ENCODE data around the gene GPX4.

- TF ChIP-seq, protein P1, sequence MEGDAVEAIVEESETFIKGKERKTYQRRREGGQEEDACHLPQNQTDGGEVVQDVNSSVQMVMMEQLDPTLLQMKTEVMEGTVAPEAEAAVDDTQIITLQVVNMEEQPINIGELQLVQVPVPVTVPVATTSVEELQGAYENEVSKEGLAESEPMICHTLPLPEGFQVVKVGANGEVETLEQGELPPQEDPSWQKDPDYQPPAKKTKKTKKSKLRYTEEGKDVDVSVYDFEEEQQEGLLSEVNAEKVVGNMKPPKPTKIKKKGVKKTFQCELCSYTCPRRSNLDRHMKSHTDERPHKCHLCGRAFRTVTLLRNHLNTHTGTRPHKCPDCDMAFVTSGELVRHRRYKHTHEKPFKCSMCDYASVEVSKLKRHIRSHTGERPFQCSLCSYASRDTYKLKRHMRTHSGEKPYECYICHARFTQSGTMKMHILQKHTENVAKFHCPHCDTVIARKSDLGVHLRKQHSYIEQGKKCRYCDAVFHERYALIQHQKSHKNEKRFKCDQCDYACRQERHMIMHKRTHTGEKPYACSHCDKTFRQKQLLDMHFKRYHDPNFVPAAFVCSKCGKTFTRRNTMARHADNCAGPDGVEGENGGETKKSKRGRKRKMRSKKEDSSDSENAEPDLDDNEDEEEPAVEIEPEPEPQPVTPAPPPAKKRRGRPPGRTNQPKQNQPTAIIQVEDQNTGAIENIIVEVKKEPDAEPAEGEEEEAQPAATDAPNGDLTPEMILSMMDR (IDR thresholded peaks at IDR 0.05; ENCODE audit: extremely low read depth in 1 of 2, insufficient read depth in 1 of 2, low read depth in 1 of 2, low read length in 2 of 2) = no peak
- TF ChIP-seq POLR2AphosphoS5 (IDR thresholded peaks at IDR 0.05; ENCODE audit: insufficient read depth, low read depth, low read length) (peak; percentile 34), POLR2A (IDR thresholded peaks at IDR 0.05; ENCODE audit: low read depth, low read length) (no peak), EZH2 (IDR thresholded peaks at IDR 0.05; ENCODE audit: borderline replicate concordance, low read depth, low read length, severe bottlenecking) (no peak), FOS (IDR thresholded peaks at IDR 0.05; ENCODE audit: borderline replicate concordance, insufficient read depth, low read length) (no peak), MYC (IDR thresholded peaks at IDR 0.05; ENCODE audit: low read depth, low read length) (no peak), JUN (IDR thresholded peaks at IDR 0.05; ENCODE audit: borderline replicate concordance, insufficient read depth, insufficient read length, low read depth) (no peak)
- TF ChIP-seq, protein P2, sequence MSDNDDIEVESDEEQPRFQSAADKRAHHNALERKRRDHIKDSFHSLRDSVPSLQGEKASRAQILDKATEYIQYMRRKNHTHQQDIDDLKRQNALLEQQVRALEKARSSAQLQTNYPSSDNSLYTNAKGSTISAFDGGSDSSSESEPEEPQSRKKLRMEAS (IDR thresholded peaks at IDR 0.05; ENCODE audit: insufficient read depth, insufficient read length) = no peak
Observed at GRCh38 chr19:1104311-1105007, 665 bp downstream of the GPX4 start.

All from endothelial cell of umbilical vein (primary cell).